GM19397 (cell line): ENCODE measurements around the gene TRPM8.
"Not testable (repeated sequence)": the region's sequence is repeated elsewhere in the genome, so short reads cannot be mapped to it uniquely, and the experiment has no call there.

Experiments
- ATAC-seq: cut with Tn5 transposase; IDR thresholded peaks from one replicate; pipeline ENCODE4 v1.9.1; 2021; ENCODE audit warnings: mild to moderate bottlenecking, moderate library complexity; ENCODE audit not compliant: unreplicated experiment

The TRPM8 gene

DNA sequence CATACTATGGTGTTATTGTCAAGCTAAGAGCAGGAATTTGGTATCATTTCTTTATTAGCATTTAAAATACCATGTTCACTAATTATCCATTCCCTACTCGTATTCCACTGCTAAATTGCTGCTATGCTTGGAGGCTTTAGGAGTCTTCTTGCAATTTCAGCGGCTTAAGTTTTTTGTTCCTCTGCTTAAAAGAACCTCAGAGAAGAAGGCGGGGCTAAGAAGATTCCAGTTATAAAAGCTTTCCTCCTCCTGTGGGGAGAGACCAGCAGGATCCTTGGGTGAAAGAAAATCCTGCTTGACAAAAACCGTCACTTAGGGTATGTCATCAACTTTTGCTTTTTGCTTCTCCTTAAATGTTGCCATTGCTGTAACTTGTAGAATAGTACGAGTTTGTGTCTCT lies at the start of gene TRPM8:
TRPM8 (plus strand) TSS at position 258 of the 400 bp plus-strand sequence. CDS start 9,165 bp downstream, outside the sequence.
- no peak for ATAC-seq

DNA sequence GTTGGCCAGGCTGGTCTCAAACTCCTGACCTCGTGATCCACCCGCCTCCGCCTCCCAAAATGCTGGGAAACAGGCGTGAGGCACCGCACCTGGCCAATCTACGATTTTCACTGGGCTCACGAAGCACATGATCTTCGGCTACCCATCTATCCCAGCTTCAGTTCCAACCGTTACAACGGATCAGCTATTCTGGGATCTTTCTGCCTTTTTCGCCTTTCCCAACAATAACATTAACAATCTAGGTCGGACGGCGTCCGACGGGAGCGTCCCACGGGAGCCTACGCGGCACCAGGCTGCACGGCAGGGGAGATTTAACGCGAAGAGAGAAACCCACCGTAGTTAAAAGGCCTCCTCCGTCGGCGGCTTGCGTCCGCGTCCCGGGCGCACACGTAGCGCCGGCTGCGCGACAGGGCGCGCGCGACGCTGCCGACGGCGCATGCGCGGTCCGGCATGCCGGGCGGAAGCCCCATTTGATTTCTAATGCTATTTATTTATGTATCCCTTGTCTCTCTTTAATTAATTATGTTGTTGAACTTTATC lies 49.1 kb upstream of the TRPM8 start, which contains the start of gene MSL3B:
MSL3B (minus strand) TSS at position 394 of the 540 bp plus-strand sequence.
- ATAC-seq = no peak

DNA sequence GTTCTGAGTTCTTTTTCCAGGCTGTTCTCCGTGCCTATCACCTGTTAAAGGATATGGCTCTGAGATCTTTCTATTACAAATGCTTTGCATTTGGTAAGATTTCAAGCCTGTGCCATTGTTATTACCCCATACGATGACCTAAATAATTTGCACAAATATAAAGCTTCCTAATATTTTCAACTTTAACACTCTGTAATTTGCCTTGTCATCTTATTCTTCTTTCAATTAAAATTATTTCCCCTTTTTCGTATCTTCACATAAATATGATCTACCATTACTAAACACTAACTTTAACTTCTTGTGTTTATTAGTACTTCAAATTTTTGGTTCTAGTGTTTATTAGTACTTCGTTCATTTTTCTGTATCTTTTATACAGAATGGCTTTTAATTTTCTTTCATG lies 45.7 kb upstream of the TRPM8 start:
- no peak for ATAC-seq

DNA sequence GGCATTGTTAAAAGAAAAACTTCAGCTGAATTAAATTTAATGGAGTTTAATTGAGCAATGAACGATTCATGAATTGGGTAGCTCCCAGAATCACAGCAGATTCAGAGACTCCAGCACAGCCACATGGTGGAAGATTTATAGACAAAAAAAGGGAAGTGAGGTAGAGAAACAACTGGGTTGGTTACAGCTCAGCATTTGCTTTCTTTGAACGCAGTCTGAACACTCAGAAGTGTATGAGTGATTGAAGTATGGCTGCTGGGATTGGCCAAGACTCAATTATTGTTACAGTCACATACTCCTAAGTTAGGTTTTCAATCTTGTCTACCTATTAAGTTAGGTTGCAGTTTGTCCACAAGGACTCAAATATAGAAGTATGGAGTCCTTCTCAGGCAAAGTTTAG lies 45.0 kb upstream of the TRPM8 start:
- ATAC-seq = not testable (repeated sequence)

DNA sequence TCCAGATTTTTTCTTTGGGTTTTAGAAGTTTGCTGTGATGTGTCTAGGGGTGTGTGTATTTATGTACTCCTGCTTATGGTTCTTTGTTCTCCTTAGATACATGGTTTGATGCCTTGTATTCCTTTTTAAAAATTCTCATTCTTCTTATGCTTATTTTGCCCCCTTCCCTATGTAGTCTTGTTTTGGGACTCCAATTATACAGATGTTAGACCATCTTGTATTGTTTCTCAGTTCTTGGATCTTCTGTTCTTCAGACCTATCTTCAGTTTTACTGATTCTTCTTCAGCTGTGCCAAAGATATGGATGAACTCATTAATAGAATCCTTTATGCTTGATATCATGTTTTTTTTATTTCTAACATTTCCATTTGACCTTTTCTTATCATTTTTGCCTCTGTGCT lies 34.8 kb upstream of the TRPM8 start:
- no peak for ATAC-seq

DNA sequence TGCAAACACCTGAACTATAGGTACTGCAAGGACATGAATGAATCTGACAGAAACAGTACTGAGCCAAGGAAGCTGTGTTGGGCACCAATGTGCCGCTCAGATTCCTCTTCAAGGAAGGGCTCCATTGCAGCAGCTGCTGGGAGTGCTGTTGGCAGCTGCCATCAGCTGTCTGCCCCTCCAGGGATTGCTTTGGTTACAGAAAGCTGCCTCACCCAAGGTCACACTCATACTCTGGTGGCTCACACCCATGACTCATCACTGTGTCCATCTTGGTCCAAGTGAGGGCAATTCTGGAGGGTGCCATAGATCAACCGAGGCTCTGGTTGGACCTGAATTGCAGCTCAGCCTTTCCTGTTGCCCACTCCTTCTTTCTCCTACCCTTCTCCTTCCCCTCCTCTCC lies 24.4 kb upstream of the TRPM8 start:
- ATAC-seq = no peak

DNA sequence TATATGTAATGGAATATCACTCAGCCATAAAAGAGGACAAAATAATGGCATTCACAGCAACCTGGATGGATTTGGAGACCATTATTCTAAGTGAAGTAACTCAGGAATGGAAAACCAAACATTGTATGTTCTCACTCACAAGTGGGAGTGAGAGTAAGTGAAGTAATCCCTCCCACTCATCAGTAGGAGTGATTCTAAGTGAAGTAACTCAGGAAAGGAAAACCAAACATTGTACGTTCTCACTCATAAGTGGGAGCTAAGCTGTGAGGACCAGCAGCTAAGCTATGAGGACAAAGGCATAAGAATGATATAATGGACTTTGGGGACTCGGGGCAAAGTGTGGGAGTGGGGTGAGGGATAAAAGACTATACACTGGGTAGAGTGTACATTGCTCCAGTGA lies 20.9 kb upstream of the TRPM8 start:
- not testable (repeated sequence) for ATAC-seq

DNA sequence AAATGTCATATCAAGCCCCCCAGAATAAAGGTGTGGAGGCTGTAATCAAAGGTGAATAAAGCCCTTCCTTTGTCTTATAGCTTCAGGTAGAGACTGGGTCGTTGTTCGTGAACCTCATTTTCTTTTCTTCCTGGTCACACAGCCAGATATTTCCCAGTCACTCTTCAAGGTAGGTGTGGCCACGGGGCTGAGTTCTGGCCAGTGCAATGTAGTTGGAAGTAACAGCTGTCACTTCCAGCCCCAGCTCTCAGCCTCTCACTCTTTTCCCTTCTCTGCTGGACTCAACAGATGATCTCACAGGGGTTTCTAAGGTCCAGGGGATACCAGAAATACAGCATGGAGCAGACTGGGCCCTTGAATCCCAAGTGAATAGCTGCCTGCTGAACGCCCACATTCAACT lies 15.8 kb upstream of the TRPM8 start:
- no peak for ATAC-seq

DNA sequence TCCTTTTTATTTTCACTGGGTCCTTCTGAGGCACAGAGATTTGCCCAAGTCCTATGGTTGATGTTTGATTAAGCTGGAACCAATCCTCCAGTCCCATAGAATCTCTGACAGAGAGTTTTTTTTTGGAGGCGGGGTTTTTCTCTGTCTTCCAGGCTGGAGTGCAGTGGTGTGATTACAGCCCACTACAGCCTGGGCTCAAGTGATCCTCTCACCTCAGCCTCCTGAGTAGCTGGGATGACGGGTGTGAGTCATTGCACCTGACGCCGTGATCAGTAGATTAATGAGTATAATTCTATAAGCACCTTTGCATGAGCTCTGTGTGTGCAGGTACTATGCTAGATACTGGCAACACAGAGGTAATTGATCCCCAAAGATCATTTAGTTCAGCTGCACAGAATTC lies 15.3 kb upstream of the TRPM8 start:
- ATAC-seq = no peak

DNA sequence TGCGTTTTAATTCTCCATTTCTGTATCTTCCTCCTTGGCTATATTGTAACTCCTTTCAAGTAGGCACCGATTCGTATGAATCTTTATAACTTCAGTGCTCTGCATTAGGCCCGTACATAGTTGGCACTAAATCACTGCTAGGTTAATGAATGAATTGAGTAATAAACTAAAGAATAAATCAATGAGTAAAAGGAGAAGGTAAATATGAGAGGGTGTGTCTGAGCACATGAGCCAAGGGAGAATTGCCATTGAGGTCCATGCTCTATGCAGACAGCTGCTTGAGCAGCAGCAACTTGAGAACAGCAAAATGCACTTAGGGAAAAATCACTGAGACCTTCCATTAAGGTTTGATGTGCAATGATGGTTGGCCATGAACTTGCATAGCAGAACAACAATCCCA lies 11.2 kb upstream of the TRPM8 start:
- ATAC-seq = no peak

DNA sequence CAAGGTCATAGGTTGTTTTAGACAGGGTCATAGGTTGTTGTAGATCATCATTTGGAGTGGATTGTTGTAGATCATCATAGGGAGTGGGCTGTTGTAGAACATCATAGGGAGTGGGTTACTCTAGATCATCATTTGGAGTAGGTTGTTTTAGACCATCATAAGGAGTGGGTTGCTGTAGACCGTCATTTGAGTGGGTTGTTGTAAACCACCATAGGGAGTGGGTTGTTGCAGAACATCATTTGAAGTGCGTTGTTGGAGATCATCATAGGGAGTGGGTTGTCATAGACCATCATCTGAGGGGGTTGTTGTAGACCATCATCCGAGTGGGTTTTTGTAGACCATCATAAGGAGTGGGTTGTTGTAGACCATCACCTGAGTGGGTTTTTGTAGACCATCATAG lies 9.5 kb upstream of the TRPM8 start:
- ATAC-seq = no peak

DNA sequence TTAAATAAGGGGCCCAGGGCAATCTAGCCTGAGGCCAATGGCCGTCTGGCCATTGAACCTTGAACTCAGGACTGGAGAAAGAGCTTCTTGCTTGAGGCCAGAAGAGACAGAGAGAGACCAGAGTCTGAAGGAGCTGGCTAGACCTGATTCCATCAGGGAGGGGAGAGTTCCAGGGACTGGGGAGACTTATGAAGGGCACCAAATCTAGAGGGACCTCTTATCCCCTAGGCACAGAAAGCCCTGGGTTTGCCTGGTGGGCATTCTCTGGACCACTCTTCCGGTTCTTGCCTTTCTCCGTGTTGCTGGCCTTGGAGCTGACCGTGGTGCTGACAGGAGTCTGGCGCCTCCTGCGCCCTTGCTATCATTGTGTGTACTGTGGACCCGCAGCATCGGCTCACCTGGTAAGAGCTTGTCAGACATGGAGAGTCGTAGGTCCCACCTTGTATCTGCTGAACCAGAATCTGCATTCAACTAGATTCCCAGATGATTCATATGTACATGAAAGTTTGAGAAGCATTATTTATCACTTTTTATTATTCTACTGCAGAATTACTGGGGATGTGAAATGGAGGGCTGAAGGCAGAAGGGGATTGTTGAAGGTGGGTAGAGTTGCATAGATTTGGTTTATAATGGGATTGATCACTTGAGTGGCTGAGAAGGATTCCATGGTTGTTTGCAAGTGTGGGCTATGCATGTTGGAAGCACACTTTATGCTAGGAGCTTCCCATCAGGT lies 4.3 kb upstream of the TRPM8 start:
- no peak for ATAC-seq

DNA sequence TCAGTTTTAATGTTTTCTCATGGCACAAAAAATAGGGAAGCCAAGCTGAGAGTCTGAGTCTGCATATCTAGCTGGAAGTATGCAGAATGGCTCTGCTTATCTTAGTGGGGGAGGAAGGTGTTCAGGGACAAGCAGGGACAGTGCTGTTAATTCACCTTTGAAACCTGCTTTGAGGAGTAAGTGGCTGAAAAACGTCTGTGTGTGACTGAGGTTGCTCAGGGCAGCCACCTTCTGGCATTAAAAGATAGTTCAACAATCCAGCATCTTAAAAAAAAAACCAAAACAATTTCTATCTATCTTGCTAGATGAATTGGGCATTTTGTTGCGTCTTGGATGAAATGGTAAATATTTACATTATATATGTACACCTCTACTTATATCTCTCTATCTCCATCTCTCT lies 2.0 kb upstream of the TRPM8 start:
- no peak for ATAC-seq

DNA sequence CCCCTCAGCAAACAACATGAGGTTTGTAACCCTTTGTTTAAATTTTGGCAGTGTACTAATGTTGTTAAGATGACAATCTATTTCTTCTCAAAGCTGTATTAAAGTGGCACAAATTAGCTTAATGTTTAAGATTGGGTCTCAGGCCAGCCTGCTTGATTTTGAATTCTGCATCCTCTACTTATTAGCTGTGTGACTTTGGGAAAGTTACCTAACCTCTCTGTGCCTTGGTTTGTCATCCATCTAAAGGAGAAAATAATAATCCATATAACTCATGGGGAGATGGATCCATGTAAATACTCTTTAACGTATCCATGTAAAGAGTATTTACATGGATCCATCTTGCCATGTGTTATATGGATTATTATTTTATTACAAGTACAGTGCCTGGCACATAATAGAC lies 2.1 kb downstream of the TRPM8 start:
- no peak for ATAC-seq

DNA sequence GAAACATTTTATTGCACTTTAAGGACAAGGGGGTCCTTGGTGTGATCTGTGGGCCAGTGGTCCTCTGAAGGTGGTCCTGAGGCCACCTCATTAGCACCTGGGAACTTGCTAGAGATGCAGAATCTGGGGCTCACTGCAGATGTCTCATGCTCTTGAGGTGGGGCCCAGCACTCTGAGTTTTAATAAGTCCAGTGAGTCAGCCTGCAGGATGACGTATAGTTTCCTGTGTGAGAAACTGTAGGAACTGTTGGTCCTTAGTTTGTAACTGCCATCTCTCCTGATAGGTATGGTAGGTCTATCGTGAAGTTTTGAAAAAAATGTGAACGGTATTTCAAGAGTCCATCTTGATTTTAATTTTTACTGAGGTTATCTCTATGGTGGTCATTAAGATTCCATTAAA lies 2.8 kb downstream of the TRPM8 start:
- no peak for ATAC-seq

DNA sequence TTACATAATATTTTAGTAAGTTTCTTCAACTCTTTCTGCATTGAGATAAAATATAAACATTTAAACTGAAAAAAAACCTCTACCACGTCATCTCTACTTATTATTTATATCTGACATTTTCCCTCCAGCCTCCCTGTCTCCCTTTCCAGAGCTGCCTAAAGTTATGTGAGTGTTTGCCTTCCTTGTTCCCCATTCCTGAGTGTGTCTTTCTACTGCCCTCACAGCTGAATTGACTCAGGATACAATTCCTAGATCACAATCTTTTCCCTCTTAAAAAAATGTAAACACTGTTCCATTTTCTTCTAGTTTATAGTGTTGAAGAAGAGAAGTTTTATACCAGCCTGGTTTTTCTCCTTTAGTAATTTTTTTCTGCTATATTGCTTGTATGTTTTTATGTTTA lies 5.3 kb downstream of the TRPM8 start:
- no peak for ATAC-seq

DNA sequence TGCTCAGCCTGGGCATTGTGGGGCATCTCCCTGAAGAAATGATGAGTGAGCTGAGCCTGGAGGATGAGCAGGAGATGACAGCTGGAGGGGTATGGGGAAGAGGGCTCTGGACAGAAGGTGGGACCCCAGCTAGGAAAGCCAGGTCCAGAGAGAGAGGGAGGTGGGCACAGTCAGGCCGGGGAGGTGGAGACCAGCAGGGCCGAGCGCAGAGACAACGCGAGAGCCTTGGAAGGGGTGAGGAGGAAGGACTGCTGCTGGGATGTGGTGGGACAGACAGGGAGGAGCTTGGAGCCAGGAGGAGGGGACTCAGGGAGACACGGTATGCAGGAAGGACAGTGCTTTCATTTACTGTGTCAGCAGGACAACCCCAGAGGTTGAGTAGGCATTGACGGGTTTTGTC lies 8.2 kb downstream of the TRPM8 start:
- ATAC-seq = no peak

DNA sequence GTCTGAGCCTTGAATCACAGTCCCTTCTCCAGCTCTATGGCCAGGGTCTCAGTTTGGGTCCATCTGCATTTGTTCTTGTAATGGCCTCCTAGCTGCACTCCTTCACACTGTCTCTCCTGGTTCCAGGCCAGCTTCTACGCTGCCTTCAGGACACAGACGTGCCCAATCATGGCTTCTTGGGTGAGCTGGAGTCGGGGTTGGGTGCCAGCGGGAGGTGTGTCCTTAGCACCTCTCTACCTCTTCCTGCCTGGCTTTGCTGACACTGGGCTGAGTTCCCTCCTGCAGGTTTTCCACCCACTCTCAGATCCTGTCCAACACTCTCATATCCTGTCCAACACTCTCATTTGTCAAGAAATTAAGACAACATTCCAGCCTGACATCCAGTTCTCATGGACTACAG lies 9.6 kb downstream of the TRPM8 start:
- ATAC-seq = no peak

DNA sequence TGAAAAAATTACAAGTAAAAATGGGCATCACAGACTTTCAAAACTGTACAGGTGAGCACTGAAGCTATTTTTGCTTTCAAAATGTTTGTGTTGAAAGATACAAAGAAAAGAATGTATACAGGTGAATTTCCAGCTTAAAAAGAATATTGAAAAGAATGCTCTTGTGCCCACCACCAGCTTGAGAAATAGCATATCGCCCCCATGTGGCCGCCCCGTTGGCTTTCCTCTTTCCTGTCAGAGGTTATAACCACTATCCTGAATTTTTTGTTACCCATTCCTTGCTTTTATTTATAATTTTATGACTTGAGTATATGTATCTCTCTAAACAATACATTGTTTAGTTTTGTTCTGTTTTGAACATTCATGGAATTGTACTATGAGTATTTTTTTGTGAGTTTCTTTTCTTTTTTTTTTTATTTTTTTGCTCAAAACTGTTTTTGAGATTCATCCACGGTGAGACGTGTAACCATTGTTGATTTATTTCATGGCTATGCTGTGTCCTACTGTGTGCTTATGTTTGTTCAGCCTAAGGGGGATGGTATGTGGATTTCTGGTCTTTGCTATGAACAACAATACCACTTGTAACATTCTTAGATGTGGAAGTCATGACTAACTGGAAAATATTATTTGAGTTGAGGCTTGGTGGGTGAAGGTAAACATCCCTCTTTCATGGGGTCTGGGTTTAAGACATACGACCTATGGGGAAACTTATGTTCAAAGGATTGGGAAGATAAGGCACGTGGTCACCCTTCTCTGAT lies 11.6 kb downstream of the TRPM8 start:
- ATAC-seq = no peak

DNA sequence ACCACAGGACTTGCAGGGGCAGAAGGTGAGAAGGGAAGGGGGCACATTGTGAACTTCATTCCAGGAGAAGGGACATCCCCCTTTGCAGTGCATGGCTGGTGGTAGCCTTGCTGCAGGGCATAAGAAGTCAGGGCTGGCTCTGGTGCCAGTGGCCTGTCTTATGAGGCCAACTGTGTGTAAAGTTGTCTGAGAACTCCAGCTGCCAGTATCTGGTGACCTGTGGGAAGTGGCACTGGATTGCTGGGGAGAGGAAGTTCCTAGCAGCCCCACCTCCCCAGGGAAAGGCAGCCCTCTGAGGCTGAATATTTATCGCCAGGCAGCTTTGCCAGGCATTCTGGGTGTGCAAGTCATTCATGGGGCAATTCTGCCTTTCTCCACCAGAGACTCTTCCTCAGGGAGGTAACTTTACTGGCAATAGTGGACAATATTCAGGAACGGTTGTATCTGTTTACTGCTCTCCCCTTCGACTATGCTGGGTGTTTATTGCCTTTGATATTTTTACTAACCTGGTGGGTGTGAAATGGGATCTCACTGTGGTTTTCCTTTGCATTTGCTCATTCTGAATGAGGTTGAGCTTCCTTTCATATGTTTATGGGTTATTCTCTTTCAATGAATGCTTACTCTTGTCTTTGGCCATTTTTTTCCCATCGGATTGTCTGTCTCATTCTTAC lies 12.3 kb downstream of the TRPM8 start:
- no peak for ATAC-seq

DNA sequence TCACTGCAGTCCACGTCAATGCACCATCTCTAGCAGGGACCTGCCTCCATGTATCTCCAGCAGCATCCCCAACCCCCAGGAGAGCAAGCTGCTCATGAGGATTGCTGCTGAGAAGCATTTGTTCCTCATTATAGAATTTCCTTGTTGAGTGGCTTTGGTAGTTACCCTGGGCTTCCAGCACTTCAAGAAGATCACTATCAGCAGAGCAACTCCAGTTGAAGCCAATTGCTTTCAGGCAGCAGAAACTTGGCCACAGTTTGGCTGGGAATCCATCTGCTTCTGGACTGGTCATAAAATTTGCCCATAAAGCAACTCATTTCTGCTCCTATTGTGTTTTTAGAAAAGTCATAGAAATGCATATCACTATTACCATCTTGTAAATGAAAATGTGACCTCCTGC lies 17.4 kb downstream of the TRPM8 start:
- ATAC-seq = no peak

DNA sequence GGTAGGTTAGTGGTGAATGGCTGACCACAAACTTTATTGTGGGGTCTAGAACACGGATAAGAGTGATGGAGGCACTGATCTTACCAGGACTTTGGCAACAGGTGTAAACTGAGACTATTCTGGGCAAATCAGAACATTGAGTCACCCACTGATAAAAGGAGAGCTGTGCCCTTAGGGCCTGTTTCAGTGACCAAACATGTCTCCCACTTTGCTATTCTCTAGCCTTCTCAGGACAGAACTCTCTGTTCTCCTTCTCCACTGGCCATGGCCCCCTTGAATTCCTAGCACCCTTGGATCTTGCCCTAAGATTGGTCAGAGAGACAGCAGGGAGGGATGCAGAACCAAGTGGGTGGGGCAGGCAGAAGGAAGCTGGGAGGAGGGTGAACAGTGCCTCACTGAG lies 18.3 kb downstream of the TRPM8 start:
- no peak for ATAC-seq
